ENCODE measurements around the gene KCNK10. TPM values are rescaled to one million over a fixed set of nuclear protein-coding genes. Genes with fewer than 3 reads are reported as not detected.

KCNK10 gene
- polyA plus RNA-seq, 1 experiment: not detected

GRCh38 chr14:88251650-88252049 lies 71.4 kb downstream of the KCNK10 start:
- ChIA-PET CTCF (no interaction called here), POLR2A (no interaction called here)
- no peak for DNase-seq (ENCODE audit: low read depth)
- Histone ChIP-seq H3K4me3 (ENCODE audit: low read depth, low read length) (no peak overlapping the region), H3K27me3 (ENCODE audit: control insufficient read depth, insufficient read depth, low read length) (no peaks in the 10 kb centered on the region), H3K36me3 (ENCODE audit: control insufficient read depth, insufficient read depth, low read length) (no peaks in the 10 kb centered on the region)
- no peak for TF ChIP-seq CTCF (IDR thresholded peaks at IDR 0.05; ENCODE audit: insufficient read depth, low read depth, low read length)

GRCh38 chr14:88249266-88249665 lies 73.8 kb downstream of the KCNK10 start:
- CTCF ChIA-PET: interaction anchor here (1.0 kb wide), 1 partner anchor 24 kb away, joined by 3 read pairs; no protein-coding TSS in a partner anchor
- Histone ChIP-seq H3K27me3 (ENCODE audit: control insufficient read depth, insufficient read depth, low read length) (no peaks in the 10 kb centered on the region), H3K4me3 (ENCODE audit: low read depth, low read length) (no peak overlapping the region), H3K36me3 (ENCODE audit: control insufficient read depth, insufficient read depth, low read length) (no peaks in the 10 kb centered on the region)
- POLR2A ChIA-PET: no interaction called here
- DNase-seq (ENCODE audit: low read depth): no peak
- no peak for TF ChIP-seq CTCF (IDR thresholded peaks at IDR 0.05; ENCODE audit: insufficient read depth, low read depth, low read length)

GRCh38 chr14:88248606-88249005 lies 74.5 kb downstream of the KCNK10 start:
- TF ChIP-seq CTCF (IDR thresholded peaks at IDR 0.05; ENCODE audit: insufficient read depth, low read depth, low read length): no peak
- ChIA-PET CTCF (interaction anchor here (0.6 kb wide), 1 partner anchor 117 kb away, joined by 3 read pairs; no protein-coding TSS in a partner anchor), POLR2A (no interaction called here)
- Histone ChIP-seq H3K36me3 (ENCODE audit: control insufficient read depth, insufficient read depth, low read length) (no peaks in the 10 kb centered on the region), H3K27me3 (ENCODE audit: control insufficient read depth, insufficient read depth, low read length) (no peaks in the 10 kb centered on the region), H3K4me3 (ENCODE audit: low read depth, low read length) (no peak overlapping the region)
- no peak for DNase-seq (ENCODE audit: low read depth)

- Histone ChIP-seq H3K4me3 (ENCODE audit: low read depth, low read length) (no peak overlapping the region), H3K27me3 (ENCODE audit: control insufficient read depth, insufficient read depth, low read length) (no peaks in the 10 kb centered on the region), H3K36me3 (ENCODE audit: control insufficient read depth, insufficient read depth, low read length) (no peaks in the 10 kb centered on the region)
- DNase-seq (ENCODE audit: low read depth): no peak
- TF ChIP-seq CTCF (IDR thresholded peaks at IDR 0.05; ENCODE audit: insufficient read depth, low read depth, low read length): no peak
- CTCF ChIA-PET: no interaction called here
- POLR2A ChIA-PET: no interaction called here
Measured at GRCh38 chr14:88247228-88247627, 75.8 kb downstream of the KCNK10 start.

GRCh38 chr14:88245321-88245720 lies 77.7 kb downstream of the KCNK10 start:
- no peak overlapping the region for H3K4me3 ChIP-seq (ENCODE audit: low read depth, low read length)
- H3K36me3 ChIP-seq (ENCODE audit: control insufficient read depth, insufficient read depth, low read length): no peaks in the 10 kb centered on the region
- H3K27me3 ChIP-seq (ENCODE audit: control insufficient read depth, insufficient read depth, low read length): no peaks in the 10 kb centered on the region
- no peak for DNase-seq (ENCODE audit: low read depth)
- ChIA-PET CTCF (interaction anchor here (1.4 kb wide), 1 partner anchor 10 kb away, joined by 3 read pairs; no protein-coding TSS in a partner anchor), POLR2A (no interaction called here)
- TF ChIP-seq CTCF (IDR thresholded peaks at IDR 0.05; ENCODE audit: insufficient read depth, low read depth, low read length): no peak
